ENCODE data around the gene GNGT2. TPM values are rescaled to one million over a fixed set of nuclear protein-coding genes. Genes with fewer than 3 reads are reported as not detected.
A peak's percentile ranks its signal among the peaks of the same experiment; 100 is the strongest.

The GNGT2 gene
- total RNA-seq, result under 1 TPM; 0.56 to 0.94 TPM

DNA sequence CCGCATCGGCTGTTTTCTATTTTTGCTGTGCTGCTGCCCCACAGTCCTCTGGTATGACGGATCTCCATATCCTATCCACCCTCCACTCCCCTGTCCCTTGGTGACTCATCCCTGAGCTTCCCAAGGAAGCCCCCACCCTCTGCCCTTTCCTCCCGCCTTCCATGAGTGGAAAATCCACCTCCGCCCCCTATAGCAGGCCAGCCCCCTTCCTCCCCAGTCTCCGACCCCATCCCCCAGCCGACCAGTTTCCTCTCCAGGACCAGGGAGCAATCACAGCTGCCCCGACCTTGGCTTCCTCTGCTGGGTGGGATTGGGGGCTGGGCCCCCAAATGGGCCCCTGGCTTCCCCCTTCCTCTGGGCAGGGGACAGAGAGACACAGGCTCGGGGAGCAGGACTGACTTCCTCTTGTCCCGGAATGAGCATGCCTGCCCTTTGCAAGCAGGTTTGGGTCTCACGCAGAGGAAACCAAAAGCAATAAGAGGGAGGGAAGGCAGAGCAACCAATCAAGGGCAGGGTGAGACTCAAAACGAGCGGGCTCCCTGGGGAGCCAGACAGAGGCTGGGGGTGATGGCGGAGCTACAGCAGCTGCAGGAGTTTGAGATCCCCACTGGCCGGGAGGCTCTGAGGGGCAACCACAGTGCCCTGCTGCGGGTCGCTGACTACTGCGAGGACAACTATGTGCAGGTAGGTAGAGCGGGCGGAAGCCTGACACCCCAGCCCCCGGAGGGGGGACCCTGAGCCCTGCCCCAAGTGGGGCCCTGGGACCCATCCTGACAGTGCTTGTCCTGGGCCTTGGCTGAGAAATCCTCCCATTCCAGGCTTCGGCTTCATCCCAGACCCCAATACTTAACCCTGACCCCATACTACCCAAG is at the start of gene GNGT2, which contains the start of gene ABI3:
TSS of gene GNGT2 (minus strand) at position 417 of the 872 bp plus-strand sequence. CDS start 3,152 bp downstream, outside the sequence.
TSS of gene ABI3 (plus strand) at position 550 of the 872 bp plus-strand sequence. CDS start at position 568, 18 bp downstream.
- Histone ChIP-seq H3K9me3 (no peaks in the 10 kb centered on the region), H3K4me1 (no peaks in the 10 kb centered on the region), H3K27me3 (no peaks in the 10 kb centered on the region), H3K27ac (peak within 1 kb of the TSS; percentile 60), H3K4me3 (peak within 1 kb of the TSS; percentile 42), H3K9ac (ENCODE audit: low read depth in 2 of 2, low read length in 2 of 2) (peak within 1 kb of the TSS; percentile 60 to 61), H3K36me3 (no peaks in the 10 kb centered on the region)
- TF ChIP-seq, protein P1, sequence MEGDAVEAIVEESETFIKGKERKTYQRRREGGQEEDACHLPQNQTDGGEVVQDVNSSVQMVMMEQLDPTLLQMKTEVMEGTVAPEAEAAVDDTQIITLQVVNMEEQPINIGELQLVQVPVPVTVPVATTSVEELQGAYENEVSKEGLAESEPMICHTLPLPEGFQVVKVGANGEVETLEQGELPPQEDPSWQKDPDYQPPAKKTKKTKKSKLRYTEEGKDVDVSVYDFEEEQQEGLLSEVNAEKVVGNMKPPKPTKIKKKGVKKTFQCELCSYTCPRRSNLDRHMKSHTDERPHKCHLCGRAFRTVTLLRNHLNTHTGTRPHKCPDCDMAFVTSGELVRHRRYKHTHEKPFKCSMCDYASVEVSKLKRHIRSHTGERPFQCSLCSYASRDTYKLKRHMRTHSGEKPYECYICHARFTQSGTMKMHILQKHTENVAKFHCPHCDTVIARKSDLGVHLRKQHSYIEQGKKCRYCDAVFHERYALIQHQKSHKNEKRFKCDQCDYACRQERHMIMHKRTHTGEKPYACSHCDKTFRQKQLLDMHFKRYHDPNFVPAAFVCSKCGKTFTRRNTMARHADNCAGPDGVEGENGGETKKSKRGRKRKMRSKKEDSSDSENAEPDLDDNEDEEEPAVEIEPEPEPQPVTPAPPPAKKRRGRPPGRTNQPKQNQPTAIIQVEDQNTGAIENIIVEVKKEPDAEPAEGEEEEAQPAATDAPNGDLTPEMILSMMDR (IDR thresholded peaks at IDR 0.05), result no peak
- intact Hi-C loops (cut with DNase I), result no loop called here
- DNase-seq, result peak; percentile 55

DNA sequence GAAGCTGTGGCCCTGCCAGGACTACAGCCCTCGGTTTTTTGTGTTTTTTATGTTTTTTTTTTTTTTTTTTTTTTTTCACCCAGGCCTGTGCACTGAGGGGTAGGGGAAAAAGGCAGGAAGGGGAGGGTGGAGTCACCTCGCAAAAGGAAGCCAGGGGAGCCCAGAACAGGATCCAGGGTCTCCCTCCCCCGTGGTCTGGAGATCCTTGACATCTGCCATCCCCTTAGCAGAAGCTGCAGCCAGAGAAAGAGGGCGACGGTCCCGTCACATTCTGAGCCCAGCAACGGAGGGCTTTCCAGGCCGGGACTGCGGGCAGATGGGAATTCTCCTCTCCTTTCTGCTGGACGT is 49.3 kb upstream of the GNGT2 start:
- peak overlapping the region; percentile 57 for H3K27ac ChIP-seq
- DNase-seq, result no peak
- TF ChIP-seq, protein P1 (IDR thresholded peaks at IDR 0.05), result no peak
- H3K4me1 ChIP-seq, result no peaks in the 10 kb centered on the region
- no peaks in the 10 kb centered on the region for H3K27me3 ChIP-seq
- peak overlapping the region; percentile 57 for H3K4me3 ChIP-seq
- H3K9me3 ChIP-seq, result no peaks in the 10 kb centered on the region
- intact Hi-C loops (cut with DNase I), result no loop called here
- H3K36me3 ChIP-seq, result no peaks in the 10 kb centered on the region
- peak overlapping the region; percentile 9 to 81 for H3K9ac ChIP-seq (ENCODE audit: low read depth in 2 of 2, low read length in 2 of 2)

DNA sequence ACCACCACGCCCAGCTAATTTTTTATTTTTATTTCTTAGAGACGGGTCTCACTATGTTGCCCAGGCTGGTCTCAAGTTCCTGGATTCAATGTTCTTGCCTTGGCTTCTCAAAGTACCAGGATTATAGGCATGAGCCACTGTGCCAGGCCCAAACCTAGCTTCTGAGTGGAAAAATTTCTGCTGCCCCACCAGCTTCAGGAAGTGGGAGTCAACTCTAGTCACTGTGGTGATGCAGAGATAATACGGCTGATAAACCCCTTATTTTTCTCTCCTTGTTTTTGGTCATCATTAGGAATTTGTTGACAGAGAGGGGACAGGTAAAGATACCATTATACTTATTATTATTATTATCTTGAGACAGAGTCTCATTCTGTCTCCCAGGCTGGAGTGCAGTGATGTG is 48.0 kb upstream of the GNGT2 start:
- TF ChIP-seq, protein P1 (IDR thresholded peaks at IDR 0.05), result no peak
- no peak overlapping the region for H3K27ac ChIP-seq
- no peaks in the 10 kb centered on the region for H3K9me3 ChIP-seq
- no peaks in the 10 kb centered on the region for H3K27me3 ChIP-seq
- H3K4me1 ChIP-seq, result no peaks in the 10 kb centered on the region
- DNase-seq, result no peak
- H3K36me3 ChIP-seq, result no peaks in the 10 kb centered on the region
- intact Hi-C loops (cut with DNase I), result no loop called here
- no peak overlapping the region for H3K9ac ChIP-seq (ENCODE audit: low read depth in 2 of 2, low read length in 2 of 2)
- no peak overlapping the region for H3K4me3 ChIP-seq

DNA sequence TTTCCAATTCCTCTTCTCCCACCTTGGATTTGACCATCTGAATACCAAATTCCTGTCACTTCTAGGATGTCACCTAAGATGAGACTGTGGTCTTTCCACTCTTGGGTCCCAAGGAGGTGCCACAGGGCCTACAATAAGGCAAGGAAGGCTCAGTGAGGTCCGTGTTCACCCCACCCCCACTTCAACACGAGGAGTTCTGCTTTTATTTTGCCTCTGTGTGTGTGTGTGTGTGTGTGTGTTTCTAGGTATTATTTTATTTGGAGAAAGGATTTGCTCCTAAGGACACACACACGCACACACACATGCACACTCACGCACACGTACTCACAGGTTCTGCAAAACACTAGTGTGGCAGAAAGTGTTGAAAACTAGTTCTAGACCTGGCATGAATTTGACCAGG is 44.8 kb upstream of the GNGT2 start:
- Histone ChIP-seq H3K4me1 (no peaks in the 10 kb centered on the region), H3K9me3 (no peaks in the 10 kb centered on the region), H3K27me3 (no peaks in the 10 kb centered on the region), H3K36me3 (no peaks in the 10 kb centered on the region), H3K27ac (no peak overlapping the region), H3K4me3 (no peak overlapping the region), H3K9ac (ENCODE audit: low read depth in 2 of 2, low read length in 2 of 2) (no peak overlapping the region)
- TF ChIP-seq, protein P1 (IDR thresholded peaks at IDR 0.05), result no peak
- no peak for DNase-seq
- intact Hi-C loops (cut with DNase I), result no loop called here

DNA sequence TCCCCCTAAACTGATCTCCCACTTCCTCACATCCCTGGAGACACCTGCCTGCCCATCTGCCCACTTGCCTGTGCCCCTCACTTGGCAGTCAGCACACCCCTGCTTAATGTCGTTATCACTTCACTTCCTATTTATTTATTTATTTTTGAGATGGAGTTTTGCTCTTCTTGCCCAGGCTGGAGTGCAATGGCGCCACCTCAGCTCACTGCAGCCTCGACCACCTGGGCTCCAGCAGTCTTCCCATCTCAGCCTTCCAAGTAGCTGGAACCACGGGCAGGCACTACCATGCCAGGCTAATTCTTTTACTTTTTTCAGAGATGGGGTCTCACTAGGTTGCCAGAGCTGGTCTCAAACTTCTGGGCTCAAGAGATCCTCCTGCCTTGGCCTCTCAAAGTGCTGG is 43.7 kb upstream of the GNGT2 start:
- DNase-seq, result no peak
- Histone ChIP-seq H3K9me3 (no peaks in the 10 kb centered on the region), H3K27ac (no peak overlapping the region), H3K4me1 (no peaks in the 10 kb centered on the region), H3K36me3 (no peaks in the 10 kb centered on the region), H3K9ac (ENCODE audit: low read depth in 2 of 2, low read length in 2 of 2) (no peak overlapping the region), H3K4me3 (no peak overlapping the region), H3K27me3 (no peaks in the 10 kb centered on the region)
- TF ChIP-seq, protein P1 (IDR thresholded peaks at IDR 0.05), result no peak
- intact Hi-C loops (cut with DNase I), result no loop called here

Measured in colonic mucosa (tissue), 4 donors.